SK-N-SH treated with all-trans-retinoic acid at 6 μM for 48 hours (cell line): ENCODE data around the gene RABGAP1.

ENCODE experiments used
- ATAC-seq: fragments of 200-7000 bp; cut with Tn5 transposase; 3 replicates; pipeline ENCODE4 v1.9.1; 2020; ENCODE audit warnings: mild to moderate bottlenecking, moderate library complexity
- CSDC2 ChIP-seq: fragments of 250-450 bp; sonication (Bioruptor Pico); IDR thresholded peaks from 2 replicates; pipeline ENCODE4 v1.5.0; 2020; ENCODE audit warnings: mild to moderate bottlenecking, moderate library complexity
- ESRRG ChIP-seq: fragments of 250-450 bp; sonication (Bioruptor Pico); IDR thresholded peaks from 2 replicates; pipeline ENCODE4 v1.6.1; 2021; ENCODE audit warnings: mild to moderate bottlenecking
- GLIS3 ChIP-seq: fragments of 250-450 bp; sonication (Bioruptor Pico); IDR thresholded peaks from 2 replicates; pipeline ENCODE4 v1.5.0; 2020; ENCODE audit warnings: mild to moderate bottlenecking, moderate library complexity
- ISL1 ChIP-seq: fragments of 250-450 bp; sonication (Bioruptor Pico); IDR thresholded peaks from 2 replicates; pipeline ENCODE4 v2.1.2; 2022; ENCODE audit warnings: mild to moderate bottlenecking, moderate library complexity
- OSR1 ChIP-seq: fragments of 250-450 bp; sonication (Bioruptor Pico); IDR thresholded peaks from 2 replicates; pipeline ENCODE4 v1.8.0; 2022; ENCODE audit warnings: moderate library complexity, mild to moderate bottlenecking, inconsistent platforms
- PATZ1 ChIP-seq: fragments of 250-450 bp; sonication (Bioruptor Pico); IDR thresholded peaks from 2 replicates; pipeline ENCODE4 v1.8.0; 2020; ENCODE audit warnings: mild to moderate bottlenecking, moderate library complexity, borderline replicate concordance
- RARB ChIP-seq: fragments of 250-450 bp; sonication (Bioruptor Pico); IDR thresholded peaks from 2 replicates; pipeline ENCODE4 v1.8.0; 2021; ENCODE audit warnings: mild to moderate bottlenecking, moderate library complexity
- SNAI2 ChIP-seq: fragments of 250-450 bp; sonication (Bioruptor Pico); IDR thresholded peaks from 2 replicates; pipeline ENCODE4 v1.5.0; 2020; ENCODE audit warnings: mild to moderate bottlenecking, moderate library complexity
- TCF4 ChIP-seq: fragments of 250-450 bp; sonication (Bioruptor Pico); IDR thresholded peaks from 2 replicates; pipeline ENCODE4 v1.8.0; 2021; ENCODE audit warnings: mild to moderate bottlenecking, moderate library complexity, borderline replicate concordance
- TOX ChIP-seq: fragments of 250-450 bp; sonication (Bioruptor Pico); IDR thresholded peaks from 2 replicates; pipeline ENCODE4 v1.8.0; 2021; ENCODE audit warnings: mild to moderate bottlenecking, moderate library complexity, borderline replicate concordance
- TSHZ2 ChIP-seq: fragments of 250-450 bp; sonication (Bioruptor Pico); IDR thresholded peaks from 2 replicates; pipeline ENCODE4 v1.5.0; 2020; ENCODE audit warnings: mild to moderate bottlenecking, moderate library complexity
- ZC3H10 ChIP-seq: fragments of 250-450 bp; sonication (Bioruptor Pico); IDR thresholded peaks from 2 replicates; pipeline ENCODE4 v1.5.1; 2021; ENCODE audit warnings: mild to moderate bottlenecking, moderate library complexity
- ZFP3 ChIP-seq: fragments of 250-450 bp; sonication (Bioruptor Pico); IDR thresholded peaks from 2 replicates; pipeline ENCODE4 v1.5.0; 2020; ENCODE audit warnings: mild to moderate bottlenecking, moderate library complexity
- ZFP30 ChIP-seq: fragments of 450-650 bp; formaldehyde crosslinking; IDR thresholded peaks from 2 replicates; pipeline ENCODE4 v1.5.0; 2022; ENCODE audit warnings: mild to moderate bottlenecking, moderate library complexity
- ZNF565 ChIP-seq: fragments of 450-650 bp; formaldehyde crosslinking; conservative IDR thresholded peaks from 2 replicates; pipeline ENCODE4 v1.5.0; 2020; ENCODE audit warnings: low read depth, mild to moderate bottlenecking, moderate library complexity
- ZNF8 ChIP-seq: fragments of 450-650 bp; formaldehyde crosslinking; IDR thresholded peaks from 2 replicates; pipeline ENCODE4 v1.5.0; 2020; ENCODE audit warnings: mild to moderate bottlenecking, moderate library complexity
- TF ChIP-seq, protein P1 (sequence below): fragments of 250-450 bp; sonication (Bioruptor Pico); IDR thresholded peaks from 2 replicates; pipeline ENCODE4 v1.8.0; 2021; ENCODE audit warnings: low read depth, mild to moderate bottlenecking, moderate library complexity, borderline replicate concordance
- TF ChIP-seq, protein P2 (sequence below): fragments of 250-450 bp; sonication (Bioruptor Pico); IDR thresholded peaks from 2 replicates; pipeline ENCODE4 v1.5.1; 2020; ENCODE audit warnings: low read depth, mild to moderate bottlenecking, moderate library complexity

RABGAP1 gene

GRCh38 chr9:123011380-123011779 is 70.6 kb downstream of the RABGAP1 start:
- TF ChIP-seq ZNF565 (CRISPR knock-in tag): no peak
- no peak for TF ChIP-seq CSDC2 (CRISPR knock-in tag)
- no peak for TF ChIP-seq ZFP30 (CRISPR knock-in tag)
- TF ChIP-seq TSHZ2 (CRISPR knock-in tag): no peak
- no peak for TF ChIP-seq SNAI2
- TF ChIP-seq TCF4 (CRISPR knock-in tag): no peak
- no peak for TF ChIP-seq ZC3H10 (CRISPR knock-in tag)
- no peak for TF ChIP-seq GLIS3 (CRISPR knock-in tag)
- TF ChIP-seq, protein P1, sequence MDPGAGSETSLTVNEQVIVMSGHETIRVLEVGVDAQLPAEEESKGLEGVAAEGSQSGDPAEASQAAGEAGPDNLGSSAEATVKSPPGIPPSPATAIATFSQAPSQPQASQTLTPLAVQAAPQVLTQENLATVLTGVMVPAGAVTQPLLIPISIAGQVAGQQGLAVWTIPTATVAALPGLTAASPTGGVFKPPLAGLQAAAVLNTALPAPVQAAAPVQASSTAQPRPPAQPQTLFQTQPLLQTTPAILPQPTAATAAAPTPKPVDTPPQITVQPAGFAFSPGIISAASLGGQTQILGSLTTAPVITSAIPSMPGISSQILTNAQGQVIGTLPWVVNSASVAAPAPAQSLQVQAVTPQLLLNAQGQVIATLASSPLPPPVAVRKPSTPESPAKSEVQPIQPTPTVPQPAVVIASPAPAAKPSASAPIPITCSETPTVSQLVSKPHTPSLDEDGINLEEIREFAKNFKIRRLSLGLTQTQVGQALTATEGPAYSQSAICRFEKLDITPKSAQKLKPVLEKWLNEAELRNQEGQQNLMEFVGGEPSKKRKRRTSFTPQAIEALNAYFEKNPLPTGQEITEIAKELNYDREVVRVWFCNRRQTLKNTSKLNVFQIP (CRISPR knock-in tag): no peak
- no peak for TF ChIP-seq ZFP3 (CRISPR knock-in tag)
- no peak for ATAC-seq

GRCh38 chr9:123011878-123012528 is 71.2 kb downstream of the RABGAP1 start:
- no peak for ATAC-seq
- TF ChIP-seq ZNF8 (CRISPR knock-in tag): no peak
- TF ChIP-seq, all 23 proteins: peak for 0

GRCh38 chr9:123016631-123017030 is 75.8 kb downstream of the RABGAP1 start:
- no peak for ATAC-seq
- TF ChIP-seq TCF4 (CRISPR knock-in tag): no peak
- TF ChIP-seq ZFP30 (CRISPR knock-in tag): no peak
- TF ChIP-seq TOX: no peak
- TF ChIP-seq CSDC2 (CRISPR knock-in tag): no peak
- TF ChIP-seq ZNF565 (CRISPR knock-in tag): no peak
- TF ChIP-seq TSHZ2 (CRISPR knock-in tag): no peak
- TF ChIP-seq, protein P2, sequence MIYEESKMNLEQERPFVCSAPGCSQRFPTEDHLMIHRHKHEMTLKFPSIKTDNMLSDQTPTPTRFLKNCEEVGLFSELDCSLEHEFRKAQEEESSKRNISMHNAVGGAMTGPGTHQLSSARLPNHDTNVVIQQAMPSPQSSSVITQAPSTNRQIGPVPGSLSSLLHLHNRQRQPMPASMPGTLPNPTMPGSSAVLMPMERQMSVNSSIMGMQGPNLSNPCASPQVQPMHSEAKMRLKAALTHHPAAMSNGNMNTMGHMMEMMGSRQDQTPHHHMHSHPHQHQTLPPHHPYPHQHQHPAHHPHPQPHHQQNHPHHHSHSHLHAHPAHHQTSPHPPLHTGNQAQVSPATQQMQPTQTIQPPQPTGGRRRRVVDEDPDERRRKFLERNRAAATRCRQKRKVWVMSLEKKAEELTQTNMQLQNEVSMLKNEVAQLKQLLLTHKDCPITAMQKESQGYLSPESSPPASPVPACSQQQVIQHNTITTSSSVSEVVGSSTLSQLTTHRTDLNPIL (CRISPR knock-in tag): no peak
- TF ChIP-seq OSR1 (CRISPR knock-in tag): no peak
- no peak for TF ChIP-seq ZNF8 (CRISPR knock-in tag)
- TF ChIP-seq PATZ1 (CRISPR knock-in tag): no peak
- no peak for TF ChIP-seq RARB (CRISPR knock-in tag)
- no peak for TF ChIP-seq ISL1 (CRISPR knock-in tag)
- TF ChIP-seq ESRRG (CRISPR knock-in tag): no peak
